NCI-H146 treated with DMSO at 0.1 percent for 48 hours (cell line): Measurements from ENCODE around the gene TYW1B.
"Not testable (repeated sequence)": the region's sequence is repeated elsewhere in the genome, so short reads cannot be mapped to it uniquely, and the experiment has no call there.

ENCODE experiments used
- DNase-seq: peaks from one replicate; lab custom pipeline; 2025; ENCODE audit not compliant: unreplicated experiment; lab: John Stamatoyannopoulos, UW

Gene TYW1B

DNA sequence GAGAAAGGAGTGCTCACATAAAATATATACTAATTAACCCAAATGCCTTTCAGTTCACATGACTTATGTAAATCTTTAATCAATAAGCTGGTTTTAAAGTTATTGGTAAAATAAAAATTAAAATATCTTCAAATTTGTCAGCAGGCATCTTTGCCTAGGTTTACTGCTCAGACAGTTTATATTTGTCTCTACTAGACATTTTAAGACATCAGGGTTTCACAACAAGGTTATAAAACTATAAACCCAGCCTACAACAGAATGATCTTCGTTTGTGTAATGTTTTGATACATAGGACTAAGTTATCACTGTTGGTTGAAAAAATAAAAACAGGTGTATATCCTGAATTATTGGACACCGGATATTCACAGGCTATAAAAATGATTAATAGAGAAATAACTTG, 67.4 kb downstream of the TYW1B start:
- DNase-seq, result no peak

DNA sequence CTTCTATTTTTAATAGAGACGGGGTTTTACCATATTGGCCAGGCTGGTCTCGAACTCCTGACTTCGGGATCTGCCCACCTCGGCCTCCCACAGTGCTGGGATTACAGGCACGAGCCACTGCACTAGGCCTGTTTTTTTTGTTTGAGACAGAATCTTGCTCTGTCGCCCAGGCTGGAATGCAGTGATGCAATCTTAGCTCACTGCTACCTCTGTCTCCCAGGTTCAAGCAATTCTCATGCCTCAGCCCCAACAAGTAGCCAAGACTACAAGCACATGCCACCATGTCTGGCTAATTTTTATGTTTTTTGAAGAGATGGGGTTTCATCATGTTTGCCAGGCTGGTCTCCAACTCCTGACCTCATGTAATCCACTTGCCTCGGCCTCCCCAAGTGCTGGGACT, 73.7 kb downstream of the TYW1B start:
- no peak for DNase-seq

DNA sequence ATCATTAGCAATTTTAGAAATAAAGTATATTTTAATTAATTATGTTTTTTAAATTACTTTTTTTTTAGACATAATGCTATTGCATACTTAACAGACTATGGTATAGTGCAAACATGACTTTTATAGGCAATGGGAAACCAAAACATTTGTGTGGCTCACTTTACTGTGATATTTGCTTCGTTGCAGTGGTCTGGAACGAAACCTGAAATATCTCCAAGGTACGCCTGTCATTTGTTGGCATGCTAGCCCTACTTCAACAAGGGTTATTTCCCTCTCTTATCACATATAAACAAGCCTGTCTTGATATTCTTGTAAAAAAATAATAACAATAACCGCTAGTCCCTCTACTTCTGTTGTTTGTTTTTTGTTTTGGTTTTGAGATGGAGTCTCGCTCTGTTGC, 74.2 kb downstream of the TYW1B start:
- no peak for DNase-seq

DNA sequence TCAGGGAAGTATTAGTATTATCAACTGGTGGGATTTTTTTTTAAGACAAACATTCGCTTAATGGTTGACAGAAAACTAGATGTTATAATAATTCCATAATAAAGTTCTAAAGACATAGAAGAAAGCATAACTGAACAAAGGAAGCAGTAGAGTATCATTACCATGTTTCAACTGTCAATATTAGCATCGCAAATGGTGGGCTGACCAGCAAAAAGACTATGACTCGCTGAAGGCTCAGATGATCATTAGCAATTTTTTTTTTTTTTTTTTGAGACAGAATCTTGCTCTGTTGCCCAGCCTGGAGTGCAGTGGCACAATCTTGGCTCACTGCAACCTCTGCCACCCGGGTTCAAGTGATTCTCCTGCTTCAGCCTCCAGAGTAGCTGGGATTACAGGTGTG, 74.8 kb downstream of the TYW1B start:
- not testable (repeated sequence) for DNase-seq

DNA sequence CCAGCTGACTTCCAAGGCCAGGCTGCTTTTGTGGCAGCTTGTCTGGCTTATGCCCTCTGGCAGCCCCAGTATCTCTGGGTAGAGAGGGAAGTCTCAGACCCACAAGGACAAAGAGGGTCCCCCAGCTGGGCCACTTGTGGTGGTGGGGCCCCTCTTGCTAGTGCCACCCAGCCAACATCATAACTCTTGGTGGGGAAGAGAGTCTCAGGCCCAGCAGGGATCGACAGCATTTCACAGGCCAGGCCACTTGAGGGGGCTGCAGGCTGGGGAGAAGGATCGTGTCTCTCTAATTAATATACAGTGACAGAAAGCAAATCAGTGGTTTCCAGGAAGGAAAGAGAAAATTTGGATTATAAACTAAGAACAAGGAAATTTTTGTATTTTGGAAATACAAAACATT, 76.0 kb downstream of the TYW1B start:
- no peak for DNase-seq

DNA sequence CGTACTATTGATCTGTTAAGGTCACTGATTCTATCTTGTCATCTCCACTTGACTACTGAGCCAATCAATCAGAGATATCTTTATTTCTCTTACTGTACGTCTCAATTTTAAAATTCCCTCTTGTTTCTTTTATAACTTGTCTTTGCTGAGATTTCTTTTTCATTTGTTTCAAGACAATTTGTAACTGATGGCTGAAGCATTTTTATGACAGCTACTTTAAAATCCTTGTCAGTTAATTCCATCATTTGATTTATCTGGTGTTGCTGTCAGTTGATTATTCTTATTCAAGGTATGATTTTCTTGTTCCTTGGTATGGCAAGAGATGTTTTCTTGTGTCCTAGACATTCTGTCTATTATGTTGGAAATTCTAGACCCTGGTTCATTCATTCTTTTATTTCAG, 76.6 kb downstream of the TYW1B start:
- no peak for DNase-seq

DNA sequence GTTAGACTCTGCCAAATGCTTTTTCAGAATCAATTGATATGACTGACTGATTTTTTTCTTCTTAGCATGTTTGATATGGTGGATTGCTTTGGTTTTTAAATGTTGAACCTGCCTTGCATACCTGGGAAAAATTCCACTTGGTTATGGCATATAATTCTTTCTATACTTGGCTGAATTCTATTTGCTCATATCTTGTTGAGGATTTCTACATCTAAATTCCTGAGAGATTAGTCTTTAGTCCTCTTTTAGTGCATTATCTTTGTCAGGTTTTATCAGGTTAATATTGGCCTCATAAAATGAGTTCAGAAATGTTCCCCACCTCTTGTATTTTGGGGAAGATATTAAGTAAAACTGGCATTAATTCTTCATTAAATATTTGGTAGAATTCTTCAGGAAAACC, 79.4 kb downstream of the TYW1B start:
- not testable (repeated sequence) for DNase-seq

DNA sequence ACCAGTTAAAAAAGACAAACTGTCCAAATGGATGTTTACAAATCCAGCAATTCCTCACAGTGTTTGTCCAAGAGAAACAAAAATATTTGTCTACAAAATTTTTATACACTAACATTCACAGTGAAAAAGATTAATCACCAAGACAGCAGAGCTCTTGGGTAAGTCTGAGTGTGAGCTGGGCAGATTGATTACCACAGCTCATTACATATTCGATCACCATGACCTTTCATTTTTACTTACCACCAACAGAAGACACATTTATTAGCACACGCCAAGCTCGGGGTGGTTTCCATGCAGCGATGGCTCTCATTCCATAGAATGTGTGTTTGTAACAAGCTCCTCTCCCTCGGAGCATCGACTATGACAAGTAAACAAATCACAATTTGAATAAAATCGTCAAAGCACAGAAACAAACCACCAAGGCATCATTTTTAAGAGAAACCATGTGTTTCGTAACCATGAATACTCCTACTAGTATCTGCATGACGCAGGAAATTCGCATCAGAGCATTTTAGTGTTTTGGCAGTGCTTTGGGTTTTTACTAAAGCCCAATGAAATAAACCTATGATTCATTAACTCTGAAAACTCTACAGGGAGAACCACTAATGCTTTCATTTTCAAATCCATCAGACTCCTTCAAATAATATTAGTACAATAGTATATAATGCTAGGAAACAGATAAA, 83.6 kb downstream of the TYW1B start:
- DNase-seq, result not testable (repeated sequence)

DNA sequence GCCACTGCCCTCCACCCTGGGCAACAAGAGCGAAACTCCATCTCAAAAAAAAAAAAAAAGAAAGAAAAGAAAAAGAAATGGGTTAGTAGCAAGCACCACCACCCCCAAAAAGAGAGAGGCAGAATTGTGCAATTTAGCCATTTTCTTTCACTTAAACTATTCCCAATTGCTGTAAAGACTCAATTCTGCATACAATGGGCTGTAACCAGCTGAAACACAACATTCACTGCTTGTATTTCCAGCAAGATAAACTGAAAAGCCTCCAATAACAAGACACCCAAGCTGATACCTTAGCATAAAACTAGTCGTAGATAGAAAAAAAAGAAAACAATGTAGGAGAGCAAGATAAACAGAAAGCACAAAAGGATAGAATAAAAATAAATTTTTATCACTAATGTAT, 84.2 kb downstream of the TYW1B start:
- DNase-seq, result not testable (repeated sequence)

DNA sequence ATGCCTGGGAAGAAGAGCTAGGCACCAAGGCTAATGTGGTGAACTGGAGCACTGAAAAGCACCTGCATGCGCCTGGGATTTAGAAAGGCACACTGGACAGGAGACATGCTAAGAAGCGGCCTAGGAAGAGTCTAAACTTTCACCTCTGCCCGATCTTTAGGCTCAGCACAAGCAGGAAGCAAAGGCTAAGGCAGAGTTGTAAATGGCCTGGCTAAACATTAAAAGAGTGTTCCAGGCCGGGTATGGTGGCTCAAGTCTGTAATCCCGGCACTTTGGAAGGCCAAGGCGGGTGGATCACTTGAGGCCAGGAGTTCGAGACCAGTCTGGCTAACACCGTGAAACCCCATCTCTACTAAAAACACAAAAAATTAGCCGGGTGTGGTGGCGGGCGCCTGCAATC, 88.3 kb downstream of the TYW1B start:
- not testable (repeated sequence) for DNase-seq

DNA sequence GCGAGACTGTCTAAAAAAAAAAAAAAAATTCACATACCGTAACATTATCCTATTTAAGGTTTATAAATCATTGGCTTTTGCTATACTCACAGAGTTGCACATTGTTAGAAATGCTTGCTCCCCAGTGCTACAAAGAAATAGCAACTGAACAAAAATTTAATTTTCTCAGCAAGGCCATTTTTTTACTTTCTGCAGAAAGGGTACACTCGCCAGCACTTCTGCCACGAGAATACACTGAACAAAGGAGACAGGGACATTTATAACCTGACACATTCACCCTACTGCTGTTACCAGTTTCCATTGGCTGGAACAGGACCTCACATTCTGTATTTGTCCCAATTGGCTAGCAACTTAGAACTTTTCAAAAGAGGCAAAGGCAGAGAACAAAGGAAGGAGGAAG, 92.1 kb downstream of the TYW1B start:
- not testable (repeated sequence) for DNase-seq

DNA sequence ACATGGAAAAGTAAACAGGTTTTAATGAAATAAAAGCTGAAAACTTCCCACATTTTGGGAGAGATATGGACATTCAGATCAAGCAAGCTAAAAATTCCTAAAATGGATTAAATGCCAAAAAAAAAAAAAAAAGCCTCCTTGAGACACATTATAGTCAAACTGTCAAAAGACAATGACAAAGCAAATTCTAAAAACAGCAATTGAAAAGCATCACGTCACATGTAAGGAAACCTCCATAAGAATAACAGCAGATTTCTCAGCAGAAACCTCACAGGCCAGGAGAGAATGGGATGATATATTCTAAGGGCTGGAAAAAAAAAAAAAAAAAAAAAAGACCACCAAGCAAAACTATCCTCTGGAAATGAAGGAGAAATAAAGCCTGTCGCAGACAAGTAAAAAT, 97.2 kb downstream of the TYW1B start:
- not testable (repeated sequence) for DNase-seq

DNA sequence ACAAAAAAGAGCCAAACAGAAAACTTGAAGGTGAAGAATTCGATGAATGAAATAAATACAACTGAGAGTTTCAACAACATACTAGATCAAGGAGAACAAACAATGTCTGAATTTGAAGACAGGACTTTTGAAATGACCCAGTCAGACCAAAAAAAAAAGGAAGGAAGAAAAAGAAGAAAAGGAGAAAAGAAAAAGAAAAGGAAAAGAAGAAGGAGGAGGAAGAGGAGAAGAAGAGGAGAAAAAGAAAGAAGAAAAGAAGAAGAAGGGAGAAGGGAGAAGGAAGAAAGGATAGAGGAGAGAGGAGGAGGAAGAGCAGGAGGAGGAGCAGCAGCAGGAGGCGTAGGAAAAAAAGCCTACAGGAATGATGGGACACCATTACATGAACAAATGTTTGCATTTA, 97.6 kb downstream of the TYW1B start:
- not testable (repeated sequence) for DNase-seq

DNA sequence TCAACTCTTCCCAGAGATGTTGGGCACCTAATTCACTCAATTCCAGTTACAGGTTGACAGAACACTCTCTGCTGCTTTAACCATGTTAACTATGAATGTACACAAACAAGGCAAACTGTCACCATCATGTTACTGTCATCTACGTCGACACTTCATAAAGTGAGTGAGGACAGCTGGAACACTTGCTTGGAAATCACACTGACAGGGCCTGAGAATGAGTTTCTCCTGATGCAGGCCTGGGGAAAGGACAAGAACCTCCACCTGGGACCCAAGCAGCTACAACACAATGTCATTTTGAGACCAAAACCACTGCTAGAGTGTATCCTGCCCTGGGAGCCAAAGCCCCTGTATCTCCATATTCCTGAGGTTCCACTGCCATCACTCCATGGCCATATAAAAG, 98.9 kb downstream of the TYW1B start:
- DNase-seq, result not testable (repeated sequence)

DNA sequence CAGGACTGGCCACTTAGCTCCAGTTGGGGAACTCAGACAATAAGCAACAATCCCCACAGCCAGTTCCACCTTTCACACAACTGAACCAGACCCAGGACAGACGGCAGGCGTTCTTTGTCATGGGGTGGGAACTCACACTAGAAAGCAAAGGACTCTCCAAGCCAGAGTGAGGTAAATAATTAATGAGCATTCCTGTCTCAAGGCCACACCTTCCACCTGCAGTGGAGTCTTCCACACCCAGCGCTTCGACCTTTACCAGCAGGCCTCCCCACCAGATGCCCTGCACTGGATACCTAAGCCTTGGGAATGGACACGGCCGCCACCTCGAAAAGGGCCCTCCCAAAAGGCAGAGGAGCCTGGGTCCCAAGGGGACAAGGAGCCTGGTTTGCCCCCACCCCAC, 105.3 kb downstream of the TYW1B start:
- not testable (repeated sequence) for DNase-seq

DNA sequence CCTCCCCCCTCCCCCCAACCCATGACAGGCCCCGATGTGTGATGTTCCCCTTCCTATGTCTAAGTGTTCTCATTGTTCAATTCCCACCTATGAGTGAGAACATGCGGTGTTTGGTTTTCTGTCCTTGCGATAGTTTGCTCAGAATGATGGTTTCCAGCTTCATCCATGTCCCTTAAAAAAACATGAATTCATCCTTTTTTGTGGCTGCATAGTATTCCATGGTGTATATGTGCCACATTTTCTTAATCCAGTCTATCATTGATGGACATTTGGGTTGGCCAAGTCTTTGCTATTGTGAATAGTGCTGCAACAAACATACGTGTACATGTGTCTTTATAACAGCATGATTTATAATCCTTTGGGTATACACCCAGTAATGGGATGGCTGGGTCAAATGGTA, 107.1 kb downstream of the TYW1B start:
- not testable (repeated sequence) for DNase-seq

DNA sequence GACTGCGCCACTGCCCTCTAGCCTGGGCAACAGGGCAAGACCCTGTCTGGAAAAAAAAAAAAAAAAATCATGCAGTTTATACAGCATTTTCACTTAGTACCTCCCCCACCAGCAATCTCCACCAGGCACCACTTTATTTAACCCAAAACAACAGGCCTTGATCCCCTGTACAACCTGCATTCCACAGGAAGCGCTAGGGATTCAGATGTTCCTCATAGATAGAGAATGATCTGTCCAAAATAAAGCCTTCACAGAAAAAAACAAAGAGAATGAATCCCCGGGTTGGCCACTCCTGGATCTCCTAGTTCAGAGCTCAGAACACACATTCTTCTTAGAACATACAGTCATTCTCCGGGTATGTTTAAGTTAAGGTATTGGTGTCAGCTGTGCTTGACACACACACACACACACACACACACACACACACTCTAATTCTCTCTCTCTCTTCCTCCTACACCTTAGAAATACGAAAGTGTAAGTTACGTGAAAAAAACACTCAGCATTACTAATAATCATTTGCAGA, 110.7 kb downstream of the TYW1B start:
- not testable (repeated sequence) for DNase-seq

DNA sequence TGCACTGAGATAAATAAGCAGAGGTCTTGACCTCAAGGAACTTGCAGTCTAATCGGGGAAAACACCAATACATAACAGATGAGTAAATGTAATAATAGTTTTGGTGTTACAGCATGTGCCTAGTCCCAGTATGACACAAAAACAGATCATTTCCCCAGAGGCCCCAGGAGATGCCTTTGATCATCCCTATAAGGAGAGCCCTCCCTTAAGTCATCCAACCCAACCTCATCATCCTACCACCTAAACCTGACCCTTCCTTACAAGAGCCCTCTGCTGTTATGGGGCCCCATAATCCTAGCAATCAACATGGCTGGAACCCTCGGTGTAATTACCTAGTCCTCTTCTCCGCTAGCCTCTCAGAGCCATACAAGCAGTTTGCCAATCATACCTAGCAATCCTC, 116.1 kb downstream of the TYW1B start:
- not testable (repeated sequence) for DNase-seq

DNA sequence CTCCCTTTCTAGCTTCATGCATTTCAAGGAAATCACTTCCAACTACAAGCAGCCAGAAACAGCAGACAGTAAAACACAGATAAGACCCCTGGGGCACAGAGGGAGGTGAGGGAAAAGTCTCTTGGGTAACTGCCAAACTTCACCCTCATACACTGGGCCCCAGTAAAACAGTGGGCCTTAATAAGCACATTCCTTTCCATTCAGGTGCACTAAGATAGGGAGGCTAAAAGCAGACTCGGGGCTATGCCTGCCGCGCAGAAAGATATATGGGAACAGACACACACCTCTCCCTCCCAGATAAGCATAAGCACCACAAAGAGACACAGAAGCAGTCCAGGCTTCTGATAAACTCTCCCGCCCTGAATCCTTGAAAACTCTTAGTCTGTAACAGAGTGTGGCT, 117.0 kb downstream of the TYW1B start:
- DNase-seq, result no peak

DNA sequence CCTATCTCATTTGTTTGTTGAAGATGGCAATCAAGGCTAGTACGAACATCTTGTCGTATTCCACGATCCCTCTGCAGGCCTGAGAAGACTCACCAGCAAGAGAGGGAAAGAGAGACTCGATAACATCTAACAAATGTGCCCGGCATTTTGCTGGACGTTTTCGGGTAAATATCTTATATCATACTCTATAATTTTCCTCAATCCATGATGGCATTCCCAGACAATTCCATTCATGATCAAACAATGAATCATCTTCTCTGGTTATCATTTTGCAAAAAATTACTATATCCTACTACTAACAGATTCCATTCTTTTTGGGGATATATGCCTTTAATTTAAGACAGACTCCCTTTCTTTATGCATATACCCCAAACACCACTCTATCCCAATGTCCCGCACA, 118.1 kb downstream of the TYW1B start:
- DNase-seq, result no peak

DNA sequence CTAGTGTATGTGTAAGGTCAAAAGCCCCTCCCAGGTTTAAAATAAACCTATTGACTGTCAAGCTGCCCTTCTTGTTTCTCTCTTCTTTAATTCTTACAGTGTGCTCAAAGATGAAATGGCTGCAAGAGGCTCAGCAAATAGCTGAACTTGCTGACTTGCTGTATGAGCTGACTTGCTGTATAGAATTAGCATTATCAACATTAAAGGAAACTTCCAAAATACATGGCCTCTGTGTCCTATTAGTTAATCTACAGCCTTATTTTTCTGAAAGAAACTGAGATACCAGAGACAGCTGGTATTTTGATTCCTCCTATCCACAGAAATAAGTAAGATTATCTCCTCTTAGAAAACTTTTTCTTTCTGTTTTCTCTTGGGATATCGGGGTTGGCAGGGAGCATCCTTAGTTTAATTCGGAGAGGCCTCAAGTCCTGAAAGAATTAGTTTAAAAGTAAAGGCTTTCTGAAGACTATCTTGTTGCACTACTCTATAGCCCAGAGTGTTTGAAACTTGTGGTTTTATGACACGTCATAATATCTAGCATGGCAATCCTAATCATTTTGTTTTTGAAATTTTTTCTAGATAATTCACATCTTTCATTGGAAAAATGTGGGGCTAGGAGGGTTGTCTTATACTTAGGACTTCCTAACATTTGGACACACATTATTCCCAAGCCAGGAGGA, 119.5 kb downstream of the TYW1B start:
- DNase-seq, result not testable (repeated sequence)

DNA sequence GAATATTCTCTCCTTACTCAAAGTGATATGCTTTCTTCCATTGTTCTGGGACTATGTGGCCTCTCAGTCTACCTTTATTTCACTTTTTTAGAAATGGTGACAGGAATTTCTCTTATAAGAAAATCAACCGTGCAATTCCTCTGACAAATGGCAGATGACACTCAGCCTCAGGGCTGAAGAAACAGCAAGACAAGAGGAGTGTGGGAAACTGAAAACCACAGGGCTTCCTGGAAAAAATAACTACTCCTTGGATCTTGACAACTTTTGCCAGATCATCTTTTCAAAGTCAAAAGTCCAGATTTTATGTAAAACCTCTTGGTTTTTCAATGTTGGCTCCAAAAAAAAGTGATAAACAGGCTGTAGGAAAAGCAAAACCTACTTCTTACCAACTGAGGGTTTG, 121.5 kb downstream of the TYW1B start:
- no peak for DNase-seq

DNA sequence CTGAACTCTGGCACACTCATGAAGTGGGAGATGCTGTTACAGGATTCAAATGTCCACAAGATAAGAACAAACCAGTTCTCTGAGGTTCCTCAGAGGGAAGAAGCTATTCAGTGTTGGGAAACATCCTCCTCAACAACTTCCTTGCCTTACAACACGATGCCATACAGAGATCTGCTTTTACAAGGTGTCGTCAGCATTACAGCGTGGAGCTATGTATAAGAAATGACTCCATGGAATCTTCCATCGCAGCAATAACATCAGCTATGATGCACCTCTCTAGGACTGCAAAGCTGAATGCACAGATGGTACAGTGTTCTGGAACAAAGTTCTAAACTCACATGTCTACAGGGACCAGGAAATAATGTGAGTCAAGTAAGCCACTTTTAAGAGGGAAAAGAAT, 122.3 kb downstream of the TYW1B start:
- DNase-seq, result not testable (repeated sequence)
